Body of pancreas (tissue), 4 donors: Measurements from ENCODE around the gene SIPA1L3.

ENCODE experiments used
- POLR2A ChIP-seq, 3 donors: fragments of 450-650 bp; IDR thresholded peaks; one replicate each; pipeline ENCODE4 v1.6.1; 2016; ENCODE audit warnings: antibody characterized with exemption in 3 of 3, mild to moderate bottlenecking in 2 of 3
- TF ChIP-seq, protein P1 (sequence below), 7 experiments: fragments of 450-650 bp in 4 of 7; fragments of 200-600 bp in 3 of 7; sonication (generic) in 3 of 7; IDR thresholded peaks; one replicate each; pipeline ENCODE4 v1.5.1; 2016 to 2019; ENCODE audit warnings: antibody characterized with exemption in 7 of 7

DNA sequence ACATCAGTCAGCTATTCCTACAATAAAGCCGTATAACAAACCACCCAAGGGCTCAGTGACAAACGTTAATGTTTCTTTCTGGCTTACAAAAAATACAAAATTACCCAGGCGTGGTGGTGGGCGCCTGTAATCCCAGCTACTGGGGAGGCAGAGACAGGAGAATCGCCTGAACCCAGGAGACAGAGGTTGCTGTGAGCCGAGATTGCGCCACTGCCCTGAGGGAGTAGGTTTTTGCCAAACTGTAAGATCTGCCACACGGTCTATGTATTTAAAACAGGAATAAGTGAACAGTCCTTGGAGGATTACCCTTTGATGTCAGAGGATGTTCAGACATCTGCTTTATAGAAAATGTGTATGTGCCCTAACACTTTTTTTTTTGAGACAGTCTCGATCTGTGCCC lies 211.2 kb downstream of the SIPA1L3 start:
- TF ChIP-seq, protein P1, sequence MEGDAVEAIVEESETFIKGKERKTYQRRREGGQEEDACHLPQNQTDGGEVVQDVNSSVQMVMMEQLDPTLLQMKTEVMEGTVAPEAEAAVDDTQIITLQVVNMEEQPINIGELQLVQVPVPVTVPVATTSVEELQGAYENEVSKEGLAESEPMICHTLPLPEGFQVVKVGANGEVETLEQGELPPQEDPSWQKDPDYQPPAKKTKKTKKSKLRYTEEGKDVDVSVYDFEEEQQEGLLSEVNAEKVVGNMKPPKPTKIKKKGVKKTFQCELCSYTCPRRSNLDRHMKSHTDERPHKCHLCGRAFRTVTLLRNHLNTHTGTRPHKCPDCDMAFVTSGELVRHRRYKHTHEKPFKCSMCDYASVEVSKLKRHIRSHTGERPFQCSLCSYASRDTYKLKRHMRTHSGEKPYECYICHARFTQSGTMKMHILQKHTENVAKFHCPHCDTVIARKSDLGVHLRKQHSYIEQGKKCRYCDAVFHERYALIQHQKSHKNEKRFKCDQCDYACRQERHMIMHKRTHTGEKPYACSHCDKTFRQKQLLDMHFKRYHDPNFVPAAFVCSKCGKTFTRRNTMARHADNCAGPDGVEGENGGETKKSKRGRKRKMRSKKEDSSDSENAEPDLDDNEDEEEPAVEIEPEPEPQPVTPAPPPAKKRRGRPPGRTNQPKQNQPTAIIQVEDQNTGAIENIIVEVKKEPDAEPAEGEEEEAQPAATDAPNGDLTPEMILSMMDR (IDR thresholded peaks at IDR 0.05): no peak
- TF ChIP-seq POLR2A (IDR thresholded peaks at IDR 0.05): no peak
